Skeletal muscle satellite cell (primary cell): Measurements from ENCODE around the gene ALDH1B1.

Experiments used
- H3K27me3 ChIP-seq: 2 replicates; pipeline ENCODE4 v1.7.0; 2013; ENCODE audit warnings: low read length; ENCODE audit not compliant: control insufficient read depth, insufficient read depth
- H3K36me3 ChIP-seq: 2 replicates; pipeline ENCODE4 v1.7.0; 2013; ENCODE audit warnings: mild to moderate bottlenecking, control low read depth, low read length; ENCODE audit not compliant: insufficient read depth
- H3K4me1 ChIP-seq: 2 replicates; pipeline ENCODE4 v1.7.0; 2013; ENCODE audit warnings: low read length; ENCODE audit not compliant: control insufficient read depth, insufficient read depth
- H3K4me2 ChIP-seq: 2 replicates; pipeline ENCODE4 v1.7.0; 2013; ENCODE audit warnings: mild to moderate bottlenecking, low read length
- H3K4me3 ChIP-seq: 2 replicates; pipeline ENCODE4 v1.7.0; 2013; ENCODE audit warnings: low read length
- H3K9ac ChIP-seq: 2 replicates; pipeline ENCODE4 v1.7.0; 2013; ENCODE audit warnings: mild to moderate bottlenecking, low read depth, low read length, moderate library complexity
- H3K9me3 ChIP-seq: replicated peaks from 2 replicates; pipeline ENCODE4 v1.7.0; 2013; ENCODE audit warnings: mild to moderate bottlenecking, control low read depth, low read length

ALDH1B1 gene

DNA sequence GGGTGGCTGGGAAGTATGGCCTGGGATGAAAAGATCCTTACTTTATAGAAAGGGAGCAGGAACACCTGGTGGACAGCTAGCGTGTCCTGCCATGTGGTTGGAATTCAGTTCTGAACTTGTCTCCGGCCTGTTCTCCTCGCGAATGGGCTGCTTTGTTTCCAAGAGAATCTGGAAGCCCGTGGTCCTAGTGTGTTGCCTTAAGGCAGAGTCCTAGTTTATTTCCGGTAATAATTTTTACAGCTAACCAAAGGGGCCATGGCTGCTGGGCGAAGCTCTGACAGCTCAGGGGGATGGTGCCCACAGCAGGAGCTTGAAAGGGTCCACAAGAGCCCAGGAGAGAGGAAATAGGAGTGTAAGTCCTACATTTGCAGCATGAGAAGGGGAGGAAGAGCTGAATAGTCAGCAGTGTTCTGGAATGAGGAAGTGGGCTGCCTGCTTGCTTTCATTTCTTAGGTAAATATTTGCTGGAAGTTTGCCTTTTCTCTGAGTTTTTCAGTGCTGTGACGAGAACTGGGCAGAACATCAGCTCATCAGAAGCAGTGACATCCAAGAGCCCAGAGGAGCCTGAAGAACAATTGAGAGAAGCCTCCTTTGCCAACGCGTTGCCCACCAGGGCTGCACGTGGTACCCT, 44.8 kb downstream of the ALDH1B1 start:
- Histone ChIP-seq H3K4me1 (peaks cover 19% of the 10 kb centered on the region), H3K9ac (no peak overlapping the region), H3K4me2 (no peak overlapping the region), H3K36me3 (no peaks in the 10 kb centered on the region), H3K4me3 (no peak overlapping the region), H3K27me3 (peaks cover 6% of the 10 kb centered on the region), H3K9me3 (no peaks in the 10 kb centered on the region)

DNA sequence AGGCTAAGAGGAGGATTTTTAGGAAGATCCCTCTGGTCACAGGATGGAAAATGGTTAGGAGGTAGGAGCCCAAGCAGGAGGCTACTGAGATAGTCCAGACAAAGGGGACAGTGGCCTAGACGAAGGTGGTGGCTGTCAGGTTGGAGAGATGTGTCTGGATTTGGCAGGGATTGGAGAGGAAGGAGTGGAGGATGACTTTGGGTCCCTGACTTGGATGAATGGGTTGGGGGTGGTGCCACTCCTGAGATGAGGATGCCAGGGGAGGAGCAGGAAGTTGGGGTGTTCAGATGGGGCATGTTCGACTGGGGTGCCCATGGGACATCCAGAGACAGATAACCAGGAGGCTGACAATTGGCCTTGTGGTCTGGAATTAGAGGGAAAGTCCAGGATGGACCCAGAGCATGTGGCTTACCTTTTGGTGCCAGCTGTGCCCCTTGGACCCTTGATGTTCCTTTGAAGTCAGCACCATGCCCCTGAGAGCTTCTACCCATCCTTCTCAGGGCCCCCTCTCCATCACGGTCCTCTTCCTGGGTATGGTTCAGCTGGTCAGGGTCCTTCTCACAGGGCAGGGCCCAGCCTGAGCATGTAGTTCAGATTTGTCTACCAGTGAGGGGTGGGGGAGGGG, 46.9 kb downstream of the ALDH1B1 start:
- Histone ChIP-seq H3K36me3 (no peaks in the 10 kb centered on the region), H3K9me3 (no peaks in the 10 kb centered on the region), H3K4me2 (no peak overlapping the region), H3K9ac (no peak overlapping the region), H3K4me1 (peaks cover 30% of the 10 kb centered on the region), H3K4me3 (no peak overlapping the region), H3K27me3 (peaks cover 5% of the 10 kb centered on the region)

DNA sequence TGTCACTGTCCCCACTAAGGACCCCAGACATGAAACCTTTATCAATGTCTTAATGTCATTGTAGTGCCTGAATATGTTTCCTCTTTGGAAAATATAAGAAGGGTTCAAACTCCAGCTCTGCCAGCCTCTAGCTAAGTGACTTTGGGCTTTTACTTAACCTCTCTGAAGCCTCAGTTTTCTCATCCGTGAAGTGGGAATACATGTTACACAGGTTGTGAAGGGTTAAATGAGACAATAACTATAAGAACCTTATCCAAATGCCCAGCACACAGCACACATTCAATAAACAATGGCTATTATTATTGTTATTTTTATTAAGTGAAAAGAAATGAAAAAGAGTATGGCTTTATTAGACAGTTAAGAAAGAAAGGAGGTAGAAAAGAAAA, 47.4 kb downstream of the ALDH1B1 start:
- H3K4me1 ChIP-seq = peaks cover 30% of the 10 kb centered on the region
- H3K4me2 ChIP-seq = no peak overlapping the region
- no peak overlapping the region for H3K4me3 ChIP-seq
- H3K36me3 ChIP-seq = no peaks in the 10 kb centered on the region
- H3K27me3 ChIP-seq = peaks cover 5% of the 10 kb centered on the region
- no peaks in the 10 kb centered on the region for H3K9me3 ChIP-seq
- no peak overlapping the region for H3K9ac ChIP-seq

DNA sequence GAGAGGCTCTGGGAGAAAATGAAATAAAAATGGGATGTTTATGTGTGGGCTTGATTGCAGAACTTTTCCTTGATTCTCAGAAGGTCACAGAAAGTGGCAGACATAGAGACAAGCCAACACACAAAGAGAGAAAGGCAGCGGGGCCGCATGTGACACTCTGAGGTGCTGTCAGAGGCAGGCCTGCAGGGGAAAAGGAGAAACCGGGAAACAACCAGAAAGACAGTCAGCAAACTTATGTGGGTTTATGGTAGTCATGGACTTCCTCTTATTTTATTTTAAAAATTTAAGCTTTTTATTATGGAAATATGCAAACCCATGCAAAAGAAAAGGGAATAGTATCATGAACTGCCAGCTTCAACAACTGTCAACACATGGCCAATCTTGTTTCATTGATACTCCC, 48.0 kb downstream of the ALDH1B1 start:
- Histone ChIP-seq H3K27me3 (peaks cover 5% of the 10 kb centered on the region), H3K4me1 (peaks cover 26% of the 10 kb centered on the region), H3K36me3 (no peaks in the 10 kb centered on the region), H3K4me3 (no peak overlapping the region), H3K4me2 (no peak overlapping the region), H3K9ac (no peak overlapping the region), H3K9me3 (no peaks in the 10 kb centered on the region)

DNA sequence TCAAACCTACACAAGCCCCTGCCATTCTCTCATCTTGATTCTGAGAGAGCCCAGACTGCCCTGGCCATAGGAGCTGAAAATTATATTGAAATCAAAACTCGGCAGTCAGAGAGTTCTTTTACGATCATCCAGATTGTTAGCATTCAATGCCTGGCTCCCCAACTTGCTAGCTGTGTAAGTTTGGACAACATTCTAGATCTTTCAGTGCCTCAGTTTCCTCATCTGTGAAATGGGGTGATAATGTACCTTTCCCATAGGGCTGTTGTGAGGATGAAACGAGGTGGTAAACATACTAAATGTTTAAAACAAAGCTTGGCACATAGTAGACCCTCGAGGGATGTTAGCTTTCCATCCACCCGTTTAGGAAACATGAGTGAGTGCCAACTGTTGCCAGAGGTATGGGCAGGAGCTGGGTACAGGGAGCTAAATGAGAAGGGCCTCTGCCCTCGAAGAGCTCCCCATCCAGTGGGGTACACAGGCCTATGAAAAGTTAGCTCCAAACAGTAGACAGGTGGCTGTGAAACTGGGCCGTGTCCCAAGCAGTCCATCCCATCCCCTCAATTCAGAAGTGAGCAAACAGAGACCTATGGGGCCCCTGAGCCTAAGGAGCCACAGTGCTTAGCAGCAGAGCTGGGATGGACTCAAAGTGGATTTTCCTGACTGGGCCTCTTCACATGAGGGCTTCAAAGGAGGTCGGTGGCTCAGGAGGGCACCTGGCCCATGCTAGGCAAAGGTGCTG, 49.0 kb downstream of the ALDH1B1 start:
- no peak overlapping the region for H3K4me2 ChIP-seq
- no peak overlapping the region for H3K4me3 ChIP-seq
- no peaks in the 10 kb centered on the region for H3K9me3 ChIP-seq
- H3K4me1 ChIP-seq = peaks cover 23% of the 10 kb centered on the region
- no peak overlapping the region for H3K9ac ChIP-seq
- H3K36me3 ChIP-seq = no peaks in the 10 kb centered on the region
- peaks cover 5% of the 10 kb centered on the region for H3K27me3 ChIP-seq

DNA sequence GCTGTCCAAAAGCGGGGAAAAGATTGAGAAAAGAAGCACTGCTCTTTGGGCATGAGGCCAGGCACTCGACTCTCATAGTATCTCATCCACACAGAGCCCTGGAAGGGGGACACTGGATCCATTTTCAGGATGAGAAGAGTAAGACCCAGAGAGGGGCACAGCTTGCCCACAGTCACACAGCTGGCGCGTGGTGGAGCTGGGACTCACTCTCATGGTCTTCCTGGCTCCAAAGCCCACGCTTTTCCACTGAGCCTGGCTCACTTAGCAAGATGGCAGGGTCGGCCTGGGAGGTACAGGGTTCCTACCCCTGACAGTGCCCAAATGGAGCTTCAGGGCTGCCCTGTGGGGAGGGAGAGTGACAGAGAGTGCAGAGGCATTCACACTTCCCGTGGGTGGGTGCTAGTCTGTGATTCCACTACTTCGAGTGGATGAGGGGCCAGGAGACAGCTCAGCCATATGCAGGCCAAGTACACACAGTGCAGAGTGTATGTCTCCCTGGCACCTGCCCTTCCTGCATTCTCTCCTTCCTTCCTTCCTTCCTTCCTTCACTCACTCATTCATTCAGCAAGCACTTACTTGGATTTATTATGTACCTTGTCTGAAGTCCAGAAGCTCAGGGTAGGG, 50.1 kb downstream of the ALDH1B1 start:
- Histone ChIP-seq H3K27me3 (peaks cover 5% of the 10 kb centered on the region), H3K4me2 (no peak overlapping the region), H3K4me1 (peaks cover 15% of the 10 kb centered on the region), H3K9ac (no peak overlapping the region), H3K4me3 (no peak overlapping the region), H3K36me3 (no peaks in the 10 kb centered on the region), H3K9me3 (no peaks in the 10 kb centered on the region)

DNA sequence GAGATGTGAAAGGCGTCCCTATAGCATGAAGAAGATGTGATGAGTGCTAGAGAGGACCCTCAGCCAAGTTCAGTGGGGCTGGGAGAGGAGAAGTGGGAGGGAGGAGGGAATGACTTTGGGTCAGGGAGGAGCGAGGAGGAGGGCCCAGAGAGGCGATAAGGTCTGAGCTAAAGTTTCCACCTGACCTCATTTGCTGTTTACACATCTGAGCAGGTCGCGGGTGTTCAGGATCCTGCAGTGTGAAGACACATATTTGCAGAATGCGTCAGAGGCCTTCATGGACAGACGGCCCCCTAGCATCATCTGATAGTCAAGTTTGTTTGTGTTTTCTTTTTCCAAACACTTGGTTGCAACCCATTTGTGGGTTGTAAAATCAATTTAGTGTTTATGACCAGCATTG, 50.7 kb downstream of the ALDH1B1 start:
- Histone ChIP-seq H3K4me1 (peaks cover 11% of the 10 kb centered on the region), H3K9ac (no peak overlapping the region), H3K4me3 (no peak overlapping the region), H3K4me2 (no peak overlapping the region), H3K36me3 (no peaks in the 10 kb centered on the region), H3K27me3 (peaks cover 5% of the 10 kb centered on the region), H3K9me3 (no peaks in the 10 kb centered on the region)

DNA sequence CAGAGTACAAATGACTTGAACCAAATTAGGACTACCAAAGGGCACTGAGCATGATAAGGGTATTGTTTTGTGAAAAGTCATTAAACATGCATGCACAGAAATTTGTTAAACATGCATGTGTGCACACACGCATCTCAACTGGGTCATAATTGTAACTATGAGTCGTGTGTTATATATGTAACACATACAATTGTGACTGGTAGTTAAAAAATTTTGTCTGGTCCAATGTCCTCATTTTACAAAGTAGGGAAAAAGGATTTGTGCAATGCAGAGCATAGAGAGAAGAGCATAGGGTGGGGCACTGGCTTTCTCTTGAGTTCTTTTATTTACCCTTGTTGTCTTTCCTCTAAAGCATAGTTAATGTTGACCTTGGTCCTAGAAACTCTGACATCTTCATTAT, 51.1 kb downstream of the ALDH1B1 start:
- Histone ChIP-seq H3K27me3 (peaks cover 5% of the 10 kb centered on the region), H3K9me3 (no peaks in the 10 kb centered on the region), H3K4me3 (no peak overlapping the region), H3K4me1 (peaks cover 11% of the 10 kb centered on the region), H3K9ac (no peak overlapping the region), H3K36me3 (no peaks in the 10 kb centered on the region), H3K4me2 (no peak overlapping the region)

DNA sequence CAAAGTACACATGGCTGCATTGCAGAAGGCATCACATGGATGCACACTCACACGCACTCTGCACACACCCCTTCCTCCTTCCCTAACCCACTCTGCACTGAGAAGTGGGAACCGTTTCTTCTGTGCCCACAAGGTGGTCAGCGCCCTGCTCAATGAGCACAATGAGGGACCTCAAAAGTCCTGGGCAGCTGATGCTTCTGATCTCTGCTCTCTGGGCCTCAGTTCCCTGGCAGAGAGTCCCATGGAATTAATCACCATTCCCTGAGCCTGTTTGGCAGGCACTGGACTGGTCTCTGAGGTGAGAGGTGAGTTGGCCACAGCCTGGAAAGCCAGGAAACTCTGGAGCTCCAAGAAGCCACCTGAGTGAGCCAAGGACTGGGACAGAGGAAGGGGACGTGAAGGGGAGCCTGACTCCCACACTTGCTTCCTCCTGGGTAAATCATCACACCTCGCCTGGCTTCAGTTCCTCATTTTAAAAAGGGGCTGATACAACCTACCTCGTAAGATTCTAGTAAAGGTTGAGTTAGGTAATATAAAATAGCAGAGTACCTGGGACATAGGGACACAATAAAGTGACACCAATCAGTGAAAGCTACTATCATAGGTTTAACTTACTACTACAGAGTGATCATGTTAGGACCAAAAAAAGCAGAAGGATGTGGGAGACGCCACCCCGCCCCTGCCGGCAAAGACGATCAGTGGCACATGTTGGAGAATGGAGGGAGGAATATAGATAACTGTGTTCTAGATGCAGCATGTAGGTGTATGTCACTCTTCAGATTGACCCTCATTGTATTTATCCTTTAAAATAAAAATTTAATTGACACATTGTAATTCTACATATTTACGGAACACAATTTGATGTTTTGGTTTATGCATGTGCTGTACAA, 52.9 kb downstream of the ALDH1B1 start:
- H3K9me3 ChIP-seq = no peaks in the 10 kb centered on the region
- H3K4me3 ChIP-seq = no peak overlapping the region
- no peak overlapping the region for H3K9ac ChIP-seq
- H3K27me3 ChIP-seq = peaks cover 5% of the 10 kb centered on the region
- H3K4me1 ChIP-seq = peaks cover 11% of the 10 kb centered on the region
- H3K4me2 ChIP-seq = no peak overlapping the region
- H3K36me3 ChIP-seq = no peaks in the 10 kb centered on the region

DNA sequence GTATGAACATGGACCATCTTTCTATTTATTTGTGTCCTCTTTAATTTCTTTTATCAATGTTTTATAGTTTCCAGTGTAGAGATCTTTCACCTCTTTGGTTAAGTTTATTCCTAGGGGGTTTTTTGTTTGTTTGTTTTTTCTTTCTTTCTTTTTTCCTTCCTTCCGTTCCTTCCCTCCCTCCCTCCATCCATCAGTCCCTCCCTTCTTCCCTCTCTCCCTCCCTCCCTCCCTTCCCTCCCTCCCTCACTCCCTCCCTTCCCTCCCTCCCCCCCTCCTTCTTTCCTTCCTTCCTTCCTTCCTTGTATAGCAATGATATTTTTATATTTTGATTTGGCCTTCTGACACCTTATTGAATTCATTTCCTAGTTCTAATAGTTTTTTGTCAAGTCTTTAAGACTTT, 55.2 kb downstream of the ALDH1B1 start:
- Histone ChIP-seq H3K4me3 (no peak overlapping the region), H3K4me1 (peaks cover 11% of the 10 kb centered on the region), H3K27me3 (peaks cover 3% of the 10 kb centered on the region), H3K9ac (no peak overlapping the region), H3K4me2 (no peak overlapping the region), H3K36me3 (no peaks in the 10 kb centered on the region), H3K9me3 (peaks cover 6% of the 10 kb centered on the region)
